Measurements from ENCODE around the gene NOS2.

DNA sequence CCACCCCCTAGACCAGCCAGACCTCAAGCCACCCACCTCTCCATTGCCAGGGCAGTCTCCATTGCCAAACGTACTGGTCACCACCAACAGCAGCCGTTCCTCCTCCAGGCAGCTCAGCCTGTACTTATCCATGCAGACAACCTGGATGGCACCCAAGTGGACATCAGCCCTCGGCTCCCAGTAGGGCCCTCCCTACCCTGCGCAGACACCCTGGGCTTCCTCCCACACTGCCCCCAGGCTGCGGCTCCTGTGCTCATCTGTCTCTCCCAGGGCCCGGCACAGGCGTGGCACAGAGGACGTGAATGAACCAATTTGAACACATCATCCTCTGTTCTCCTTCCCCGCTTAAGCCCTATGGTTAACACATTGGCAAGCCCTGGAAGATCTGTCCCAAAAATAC is 29.5 kb downstream of the NOS2 start:
- TF ChIP-seq, protein P1, sequence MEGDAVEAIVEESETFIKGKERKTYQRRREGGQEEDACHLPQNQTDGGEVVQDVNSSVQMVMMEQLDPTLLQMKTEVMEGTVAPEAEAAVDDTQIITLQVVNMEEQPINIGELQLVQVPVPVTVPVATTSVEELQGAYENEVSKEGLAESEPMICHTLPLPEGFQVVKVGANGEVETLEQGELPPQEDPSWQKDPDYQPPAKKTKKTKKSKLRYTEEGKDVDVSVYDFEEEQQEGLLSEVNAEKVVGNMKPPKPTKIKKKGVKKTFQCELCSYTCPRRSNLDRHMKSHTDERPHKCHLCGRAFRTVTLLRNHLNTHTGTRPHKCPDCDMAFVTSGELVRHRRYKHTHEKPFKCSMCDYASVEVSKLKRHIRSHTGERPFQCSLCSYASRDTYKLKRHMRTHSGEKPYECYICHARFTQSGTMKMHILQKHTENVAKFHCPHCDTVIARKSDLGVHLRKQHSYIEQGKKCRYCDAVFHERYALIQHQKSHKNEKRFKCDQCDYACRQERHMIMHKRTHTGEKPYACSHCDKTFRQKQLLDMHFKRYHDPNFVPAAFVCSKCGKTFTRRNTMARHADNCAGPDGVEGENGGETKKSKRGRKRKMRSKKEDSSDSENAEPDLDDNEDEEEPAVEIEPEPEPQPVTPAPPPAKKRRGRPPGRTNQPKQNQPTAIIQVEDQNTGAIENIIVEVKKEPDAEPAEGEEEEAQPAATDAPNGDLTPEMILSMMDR (IDR thresholded peaks at IDR 0.05; ENCODE audit: insufficient read depth, low read depth, low read length), result no peak
- TF ChIP-seq EZH2 (IDR thresholded peaks at IDR 0.05; ENCODE audit: insufficient read depth, low read length), result no peak
